ENCODE measurements around the gene HOXC6. TPM values are rescaled to one million over a fixed set of nuclear protein-coding genes. Genes with fewer than 3 reads are reported as not detected.

HOXC6 gene
- total and polyA plus RNA-seq, 10 of the 15 experiments (the other 5 are each of a cell fraction or from before 2014, with no cell fraction given) = 0.02 to 0.55 (median 0.45) TPM; not detected in 4

DNA sequence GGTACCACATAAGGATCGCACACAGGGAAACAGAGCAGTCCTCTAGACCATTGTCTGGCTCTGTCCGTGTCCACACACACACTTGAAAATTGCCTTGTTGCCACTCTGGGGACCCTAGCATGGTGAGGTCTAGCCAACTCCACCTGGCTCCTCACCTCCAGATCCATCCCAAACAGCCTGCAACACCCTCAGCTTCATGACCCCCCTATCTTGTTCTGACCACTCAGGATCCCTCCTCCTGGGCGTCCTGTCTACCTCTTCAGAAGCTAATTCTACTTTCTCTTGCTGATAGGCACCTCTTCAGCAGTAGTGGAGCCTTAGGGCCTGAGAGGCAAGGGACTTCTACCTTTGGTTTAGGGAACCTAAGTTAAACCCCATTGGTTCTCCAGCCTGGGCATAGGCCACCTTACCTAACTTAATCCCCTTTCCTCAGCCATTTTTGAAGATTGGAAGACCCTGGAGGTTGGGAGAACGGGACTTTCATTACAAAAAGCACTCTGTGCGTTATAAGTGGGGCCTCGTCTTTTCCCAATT, 3.9 kb downstream of the HOXC6 start:
- ChIA-PET RAD21 (ENCODE audit: unreplicated experiment) (interaction anchor here (0.7 to 12.6 kb wide), 33 partner anchors 9 to 248 kb away, joined by 3 to 222 read pairs (median 7); partner anchors contain the start of genes CBX5, HNRNPA1, HOXC10 and HOXC4), POLR2A (interaction anchor here (0.6 to 2.1 kb wide), 9 partner anchors 9 to 166 kb away, joined by 3 to 12 read pairs (median 4); no protein-coding TSS in a partner anchor), SMC1A (ENCODE audit: uncharacterized antibody, unreplicated experiment) (interaction anchor here (0.6 to 5.5 kb wide), 45 partner anchors 9 to 408 kb away, joined by 3 to 126 read pairs (median 6); partner anchors contain the start of genes HOXC10, HOXC4, HOXC8 and SMUG1), CTCF (interaction anchor here (0.6 to 13.4 kb wide), 46 partner anchors 8 to 466 kb away, joined by 3 to 343 read pairs (median 5); partner anchors contain the start of genes HNRNPA1, HOXC10, HOXC4 and HOXC8)
- TF ChIP-seq, protein P1, sequence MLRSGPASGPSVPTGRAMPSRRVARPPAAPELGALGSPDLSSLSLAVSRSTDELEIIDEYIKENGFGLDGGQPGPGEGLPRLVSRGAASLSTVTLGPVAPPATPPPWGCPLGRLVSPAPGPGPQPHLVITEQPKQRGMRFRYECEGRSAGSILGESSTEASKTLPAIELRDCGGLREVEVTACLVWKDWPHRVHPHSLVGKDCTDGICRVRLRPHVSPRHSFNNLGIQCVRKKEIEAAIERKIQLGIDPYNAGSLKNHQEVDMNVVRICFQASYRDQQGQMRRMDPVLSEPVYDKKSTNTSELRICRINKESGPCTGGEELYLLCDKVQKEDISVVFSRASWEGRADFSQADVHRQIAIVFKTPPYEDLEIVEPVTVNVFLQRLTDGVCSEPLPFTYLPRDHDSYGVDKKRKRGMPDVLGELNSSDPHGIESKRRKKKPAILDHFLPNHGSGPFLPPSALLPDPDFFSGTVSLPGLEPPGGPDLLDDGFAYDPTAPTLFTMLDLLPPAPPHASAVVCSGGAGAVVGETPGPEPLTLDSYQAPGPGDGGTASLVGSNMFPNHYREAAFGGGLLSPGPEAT (IDR thresholded peaks at IDR 0.05; ENCODE audit: low read depth) = no peak
- TF ChIP-seq, protein P2, sequence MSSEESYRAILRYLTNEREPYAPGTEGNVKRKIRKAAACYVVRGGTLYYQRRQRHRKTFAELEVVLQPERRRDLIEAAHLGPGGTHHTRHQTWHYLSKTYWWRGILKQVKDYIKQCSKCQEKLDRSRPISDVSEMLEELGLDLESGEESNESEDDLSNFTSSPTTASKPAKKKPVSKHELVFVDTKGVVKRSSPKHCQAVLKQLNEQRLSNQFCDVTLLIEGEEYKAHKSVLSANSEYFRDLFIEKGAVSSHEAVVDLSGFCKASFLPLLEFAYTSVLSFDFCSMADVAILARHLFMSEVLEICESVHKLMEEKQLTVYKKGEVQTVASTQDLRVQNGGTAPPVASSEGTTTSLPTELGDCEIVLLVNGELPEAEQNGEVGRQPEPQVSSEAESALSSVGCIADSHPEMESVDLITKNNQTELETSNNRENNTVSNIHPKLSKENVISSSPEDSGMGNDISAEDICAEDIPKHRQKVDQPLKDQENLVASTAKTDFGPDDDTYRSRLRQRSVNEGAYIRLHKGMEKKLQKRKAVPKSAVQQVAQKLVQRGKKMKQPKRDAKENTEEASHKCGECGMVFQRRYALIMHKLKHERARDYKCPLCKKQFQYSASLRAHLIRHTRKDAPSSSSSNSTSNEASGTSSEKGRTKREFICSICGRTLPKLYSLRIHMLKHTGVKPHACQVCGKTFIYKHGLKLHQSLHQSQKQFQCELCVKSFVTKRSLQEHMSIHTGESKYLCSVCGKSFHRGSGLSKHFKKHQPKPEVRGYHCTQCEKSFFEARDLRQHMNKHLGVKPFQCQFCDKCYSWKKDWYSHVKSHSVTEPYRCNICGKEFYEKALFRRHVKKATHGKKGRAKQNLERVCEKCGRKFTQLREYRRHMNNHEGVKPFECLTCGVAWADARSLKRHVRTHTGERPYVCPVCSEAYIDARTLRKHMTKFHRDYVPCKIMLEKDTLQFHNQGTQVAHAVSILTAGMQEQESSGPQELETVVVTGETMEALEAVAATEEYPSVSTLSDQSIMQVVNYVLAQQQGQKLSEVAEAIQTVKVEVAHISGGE (CRISPR knock-in tag; IDR thresholded peaks at IDR 0.05) = no peak
- no peak for TF ChIP-seq TCF3 (IDR thresholded peaks at IDR 0.05; ENCODE audit: borderline replicate concordance, insufficient read depth, low read depth, low read length)
- no peak for TF ChIP-seq MYB (IDR thresholded peaks at IDR 0.05; ENCODE audit: borderline replicate concordance, low read depth, low read length)
- TF ChIP-seq JUND (IDR thresholded peaks at IDR 0.05; ENCODE audit: low read depth, low read length) = no peak
- TF ChIP-seq ZNF384 (IDR thresholded peaks at IDR 0.05; ENCODE audit: borderline replicate concordance, low read depth, low read length) = no peak
- TF ChIP-seq NR2F1 (conservative IDR thresholded peaks at IDR 0.05) = no peak
- TF ChIP-seq, protein P3, sequence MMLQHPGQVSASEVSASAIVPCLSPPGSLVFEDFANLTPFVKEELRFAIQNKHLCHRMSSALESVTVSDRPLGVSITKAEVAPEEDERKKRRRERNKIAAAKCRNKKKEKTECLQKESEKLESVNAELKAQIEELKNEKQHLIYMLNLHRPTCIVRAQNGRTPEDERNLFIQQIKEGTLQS (IDR thresholded peaks at IDR 0.05; ENCODE audit: borderline replicate concordance, extremely low read depth, low read depth, low read length) = no peak
- TF ChIP-seq TCF12 (IDR thresholded peaks at IDR 0.05; ENCODE audit: low read depth, low read length) = no peak
- TF ChIP-seq KLF5 (IDR thresholded peaks at IDR 0.05; ENCODE audit: partially characterized antibody) = no peak
- TF ChIP-seq STAT3 (IDR thresholded peaks at IDR 0.05; ENCODE audit: low read depth, low read length) = no peak
- no peak for TF ChIP-seq ZSCAN29 (IDR thresholded peaks at IDR 0.05)
- TF ChIP-seq MYC (IDR thresholded peaks at IDR 0.05; ENCODE audit: insufficient read depth, insufficient read length, insufficient replicate concordance, low read length, severe bottlenecking) = no peak
- TF ChIP-seq JUNB (IDR thresholded peaks at IDR 0.05) = no peak
- Histone ChIP-seq H3K4me1 (ENCODE audit: control insufficient read depth, insufficient read depth, low read length) (peaks cover 9% of the 10 kb centered on the region), H3K4me2 (ENCODE audit: control insufficient read depth, insufficient read depth) (no peak overlapping the region), H3K9me3 (replicated peaks; ENCODE audit: control insufficient read depth, insufficient read depth, low read length) (no peaks in the 10 kb centered on the region), H3K4me3 (no peak overlapping the region), H3K27ac (ENCODE audit: control insufficient read depth, insufficient read depth) (no peak overlapping the region), H2AFZ (ENCODE audit: control insufficient read depth, low read depth, low read length) (no peak overlapping the region), H3K36me3 (ENCODE audit: control insufficient read depth in 2 of 2, insufficient read depth in 2 of 2, low read length in 1 of 2) (no peaks in the 10 kb centered on the region), H3K9ac (ENCODE audit: control insufficient read depth, insufficient read depth, low read length) (no peak overlapping the region), H4K20me1 (ENCODE audit: control insufficient read depth, insufficient read depth) (no peaks in the 10 kb centered on the region), H3K79me2 (ENCODE audit: control insufficient read depth, insufficient read depth, low read length) (no peaks in the 10 kb centered on the region), H3K27me3 (replicated peaks in 1 of 2; ENCODE audit: control insufficient read depth in 2 of 2, insufficient read depth in 2 of 2, low read length in 1 of 2) (peaks cover 3 to 33% of the 10 kb centered on the region in 2 experiments)
- ATAC-seq = no peak
- peak; percentile 23 for FAIRE-seq
- intact Hi-C loops (cut with micrococcal nuclease; ENCODE audit: unreplicated experiment) (loop anchor here (1.0 to 2.0 kb wide), 4 partner anchors 26 to 169 kb away; no protein-coding TSS in a partner anchor), in situ Hi-C loops (cut with MboI) (no loop called here)
- 29% methylated on average over 6 of the region's 6 CpGs for WGBS (ENCODE audit: insufficient coverage, insufficient replicate concordance, low lambda C conversion rate, missing lambda C conversion rate)
- no peak for DNase-seq (ENCODE audit: low read depth, low spot score)
- no TSS peak for BruUV-seq (replicated peaks)

All from GM12878 (cell line).